Esophagus (tissue), 2 donors: ENCODE results near the gene MDM4. TPM values are rescaled to one million over a fixed set of nuclear protein-coding genes. Genes with fewer than 3 reads are reported as not detected.
"Not testable (repeated sequence)": the region's sequence is repeated elsewhere in the genome, so short reads cannot be mapped to it uniquely, and the experiment has no call there.

Experiments
- H3K27ac ChIP-seq, 2 donors: one replicate each; pipeline ENCODE4 v1.5.1; 2013; ENCODE audit warnings: low read depth in 2 of 2, mild to moderate bottlenecking in 2 of 2, inconsistent platforms in 1 of 2, low read length in 1 of 2, moderate library complexity in 1 of 2
- H3K27me3 ChIP-seq, 2 donors: one replicate each; pipeline ENCODE4 v1.6.1; 2013; ENCODE audit warnings: low read length in 2 of 2, control low read depth in 1 of 2, mild to moderate bottlenecking in 1 of 2; ENCODE audit not compliant: insufficient read depth in 2 of 2, control insufficient read depth in 1 of 2
- H3K36me3 ChIP-seq, 2 donors: one replicate each; pipeline ENCODE4 v1.6.1; 2013; ENCODE audit warnings: low read length in 1 of 2; ENCODE audit not compliant: control insufficient read depth in 2 of 2, insufficient read depth in 2 of 2
- H3K4me1 ChIP-seq, 2 donors: one replicate each; pipeline ENCODE4 v1.6.1; 2013; ENCODE audit warnings: low read length in 1 of 2; ENCODE audit not compliant: control insufficient read depth in 2 of 2, insufficient read depth in 2 of 2
- H3K4me3 ChIP-seq, 2 donors: one replicate each; pipeline ENCODE4 v1.5.1; 2013; ENCODE audit warnings: low read length in 2 of 2, mild to moderate bottlenecking in 2 of 2, low read depth in 1 of 2, moderate library complexity in 1 of 2
- H3K9me3 ChIP-seq, 2 donors: one replicate each; pipeline ENCODE4 v1.6.1; 2013; ENCODE audit warnings: mild to moderate bottlenecking in 2 of 2, low read depth in 1 of 2, low read length in 1 of 2, moderate library complexity in 1 of 2; ENCODE audit not compliant: control insufficient read depth in 2 of 2, insufficient read depth in 1 of 2
- WGBS, 2 donors: extraction: QIAGEN DNeasy Blood & Tissue Kit; methylation state at CpG; one replicate each; pipeline ENCODE4 v1.1.7; 2013; 5-methylcytosine and 5-hydroxymethylcytosine counted together
- polyA plus RNA-seq, 2 donors: library from polyadenylated mRNA; stranded (reverse); fragments of 200-250 nt; gene quantifications; one replicate each; pipeline ENCODE4 v1.2.3, GENCODE V29; 2013
- donor health status: healthy with polysubstance abuse.
- donor health status: Bipolar disorder and iron deficiency.

Gene MDM4
- polyA plus RNA-seq, 2 donors, result 4.0 to 14.0 TPM

DNA sequence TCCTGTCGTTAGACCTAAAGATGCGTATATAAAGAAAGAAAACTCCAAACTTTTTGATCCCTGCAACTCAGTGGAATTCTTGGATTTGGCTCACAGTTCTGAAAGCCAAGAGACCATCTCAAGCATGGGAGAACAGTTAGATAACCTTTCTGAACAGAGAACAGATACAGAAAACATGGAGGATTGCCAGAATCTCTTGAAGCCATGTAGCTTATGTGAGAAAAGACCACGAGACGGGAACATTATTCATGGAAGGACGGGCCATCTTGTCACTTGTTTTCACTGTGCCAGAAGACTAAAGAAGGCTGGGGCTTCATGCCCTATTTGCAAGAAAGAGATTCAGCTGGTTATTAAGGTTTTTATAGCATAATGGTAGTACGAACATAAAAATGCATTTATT, 33.1 kb downstream of the MDM4 start:
- Histone ChIP-seq H3K36me3 (peaks cover 2 to 7% of the 10 kb centered on the region in 2 donors), H3K4me3 (no peak overlapping the region), H3K9me3 (no peaks in the 10 kb centered on the region), H3K27ac (no peak overlapping the region), H3K4me1 (no peaks in the 10 kb centered on the region), H3K27me3 (no peaks in the 10 kb centered on the region)
- 89% methylated on average over 6 of the region's 6 CpGs for WGBS, 2 donors

DNA sequence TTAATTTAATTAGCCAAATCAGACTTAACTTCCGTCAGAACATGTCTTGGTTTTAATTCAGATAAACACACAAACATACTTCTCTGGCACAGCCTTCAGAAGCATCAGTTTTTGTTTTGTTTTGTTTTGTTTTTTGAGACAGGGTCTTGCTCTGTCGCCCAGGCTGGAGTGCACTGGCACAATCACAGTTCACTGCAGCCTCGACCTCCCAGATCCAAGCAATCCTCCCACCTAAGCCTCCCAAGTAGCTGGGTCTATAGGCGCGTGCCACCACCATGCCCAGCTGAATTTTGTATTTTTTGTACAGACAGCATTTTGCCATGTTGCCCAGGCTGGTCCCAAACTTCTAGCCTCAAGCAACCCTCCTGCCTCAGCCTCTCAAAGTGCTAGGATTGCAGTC, 34.7 kb downstream of the MDM4 start:
- H3K27me3 ChIP-seq, result no peaks in the 10 kb centered on the region
- H3K27ac ChIP-seq, result no peak overlapping the region
- H3K36me3 ChIP-seq, result peaks cover 2 to 7% of the 10 kb centered on the region in 2 donors
- 86 to 88% methylated on average over 5 of the region's 5 CpGs for WGBS, 2 donors
- no peaks in the 10 kb centered on the region for H3K9me3 ChIP-seq
- no peaks in the 10 kb centered on the region for H3K4me1 ChIP-seq
- no peak overlapping the region for H3K4me3 ChIP-seq

DNA sequence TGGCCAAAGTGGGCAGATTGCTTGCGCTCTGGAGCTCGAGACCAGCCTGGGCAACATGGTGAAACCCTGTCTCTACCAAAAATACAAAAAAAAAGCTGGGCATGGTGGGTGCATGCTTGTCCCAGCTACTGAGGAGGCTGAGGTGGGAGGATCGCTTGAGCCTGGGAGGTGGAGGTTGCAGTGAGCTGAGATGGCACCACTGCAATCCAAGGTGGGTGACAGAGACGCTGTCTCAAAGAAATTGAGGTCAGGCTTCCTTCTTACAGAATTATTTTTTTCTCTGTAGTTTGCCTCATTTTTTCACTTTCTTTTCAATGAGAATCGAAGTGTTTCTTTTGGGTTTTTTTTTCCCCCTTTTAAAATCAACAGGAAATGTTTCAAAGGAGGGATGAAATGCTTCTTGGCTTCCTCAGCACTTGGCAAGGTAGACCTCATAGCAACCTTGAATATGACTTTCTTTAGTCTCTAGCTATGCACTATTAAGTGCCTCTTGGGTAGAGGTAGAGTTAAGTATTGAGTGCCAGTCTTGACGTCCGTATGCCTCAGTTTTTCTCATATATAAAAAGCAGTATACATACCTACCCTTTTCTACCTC, 40.3 kb downstream of the MDM4 start:
- no peak overlapping the region for H3K4me3 ChIP-seq
- H3K4me1 ChIP-seq, result no peaks in the 10 kb centered on the region
- peaks cover 0 to 2% of the 10 kb centered on the region in 2 donors for H3K36me3 ChIP-seq
- no peaks in the 10 kb centered on the region for H3K27me3 ChIP-seq
- no peaks in the 10 kb centered on the region for H3K9me3 ChIP-seq
- 86 to 89% methylated on average over 7 of the region's 7 CpGs for WGBS, 2 donors
- H3K27ac ChIP-seq, result no peak overlapping the region

DNA sequence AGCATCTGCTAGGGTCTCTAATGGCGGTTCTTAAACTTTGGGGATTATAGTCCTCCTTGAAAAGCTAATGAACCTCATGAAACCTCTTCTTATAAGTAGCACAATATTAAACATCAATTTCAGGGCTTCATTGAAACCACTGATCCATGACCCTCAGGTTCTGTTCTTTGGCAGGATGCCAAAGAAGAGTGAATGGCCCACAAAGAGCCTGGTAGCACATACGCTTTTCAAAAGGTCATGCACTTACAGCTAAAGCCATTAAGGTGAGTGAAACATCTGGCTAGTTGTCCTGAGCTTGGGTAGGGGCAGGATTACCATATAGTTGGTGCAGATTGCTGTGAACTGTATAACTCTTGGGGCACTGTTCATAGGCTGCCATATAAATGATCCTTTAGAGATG, 42.3 kb downstream of the MDM4 start:
- H3K4me3 ChIP-seq, result no peak overlapping the region
- H3K9me3 ChIP-seq, result no peaks in the 10 kb centered on the region
- no peaks in the 10 kb centered on the region for H3K4me1 ChIP-seq
- H3K27ac ChIP-seq, result no peak overlapping the region
- H3K36me3 ChIP-seq, result peaks cover 0 to 2% of the 10 kb centered on the region in 2 donors
- 77 to 80% methylated on average over 2 of the region's 2 CpGs for WGBS, 2 donors
- no peaks in the 10 kb centered on the region for H3K27me3 ChIP-seq

DNA sequence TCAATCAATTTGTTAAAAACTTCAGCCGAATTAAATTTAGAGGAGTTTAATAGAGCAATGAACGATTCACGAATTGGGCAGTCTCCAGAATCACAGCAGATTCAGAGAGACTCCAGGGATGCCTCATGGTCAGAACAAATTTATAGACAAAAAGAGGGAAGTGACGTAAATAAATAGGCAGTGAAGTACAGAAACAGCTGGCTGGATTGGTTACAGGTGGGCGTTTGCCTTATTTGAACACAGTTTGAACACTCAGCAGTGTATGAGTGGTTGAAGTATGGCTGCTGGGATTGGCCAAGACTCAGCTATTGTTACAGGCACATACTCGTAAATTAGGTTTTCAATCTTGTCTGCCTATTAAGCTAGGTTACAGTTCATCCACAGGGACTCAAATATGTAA, 43.8 kb downstream of the MDM4 start:
- not testable (repeated sequence) for H3K36me3 ChIP-seq, H3K27me3 ChIP-seq, H3K4me1 ChIP-seq, H3K4me3 ChIP-seq, H3K27ac ChIP-seq, H3K9me3 ChIP-seq
- WGBS, 2 donors, result 85 to 86% methylated on average over 6 of the region's 6 CpGs

DNA sequence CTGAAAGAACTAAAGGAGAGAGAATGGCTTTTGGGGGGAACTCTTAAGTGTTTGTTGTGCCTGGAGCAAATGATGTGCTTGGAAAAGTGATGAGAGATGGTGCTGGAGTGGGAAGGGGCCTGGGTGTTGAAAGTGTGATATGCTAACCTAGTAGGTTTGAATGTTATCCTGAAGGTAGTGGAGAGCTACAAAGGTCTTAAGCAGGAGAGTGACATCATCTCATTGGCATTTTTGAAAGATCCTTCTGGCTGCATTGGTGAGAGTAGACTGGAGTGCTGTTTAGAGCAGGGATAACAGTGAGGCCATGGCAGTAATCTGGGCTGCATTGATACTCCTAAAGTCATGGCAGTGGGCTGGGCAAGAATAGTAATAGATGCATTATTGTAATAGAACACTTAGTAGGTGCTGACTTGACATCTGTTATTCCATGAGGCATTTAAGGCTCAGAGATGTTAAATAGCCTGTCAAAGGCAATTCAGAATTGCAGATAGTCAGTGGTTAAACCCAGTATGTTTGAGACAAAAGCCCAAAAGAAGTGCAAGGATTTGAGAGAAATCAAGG, 44.5 kb downstream of the MDM4 start:
- peaks cover 0 to 2% of the 10 kb centered on the region in 2 donors for H3K36me3 ChIP-seq
- no peaks in the 10 kb centered on the region for H3K4me1 ChIP-seq
- H3K4me3 ChIP-seq, result no peak overlapping the region
- no peaks in the 10 kb centered on the region for H3K27me3 ChIP-seq
- H3K9me3 ChIP-seq, result no peaks in the 10 kb centered on the region
- H3K27ac ChIP-seq, result no peak overlapping the region

DNA sequence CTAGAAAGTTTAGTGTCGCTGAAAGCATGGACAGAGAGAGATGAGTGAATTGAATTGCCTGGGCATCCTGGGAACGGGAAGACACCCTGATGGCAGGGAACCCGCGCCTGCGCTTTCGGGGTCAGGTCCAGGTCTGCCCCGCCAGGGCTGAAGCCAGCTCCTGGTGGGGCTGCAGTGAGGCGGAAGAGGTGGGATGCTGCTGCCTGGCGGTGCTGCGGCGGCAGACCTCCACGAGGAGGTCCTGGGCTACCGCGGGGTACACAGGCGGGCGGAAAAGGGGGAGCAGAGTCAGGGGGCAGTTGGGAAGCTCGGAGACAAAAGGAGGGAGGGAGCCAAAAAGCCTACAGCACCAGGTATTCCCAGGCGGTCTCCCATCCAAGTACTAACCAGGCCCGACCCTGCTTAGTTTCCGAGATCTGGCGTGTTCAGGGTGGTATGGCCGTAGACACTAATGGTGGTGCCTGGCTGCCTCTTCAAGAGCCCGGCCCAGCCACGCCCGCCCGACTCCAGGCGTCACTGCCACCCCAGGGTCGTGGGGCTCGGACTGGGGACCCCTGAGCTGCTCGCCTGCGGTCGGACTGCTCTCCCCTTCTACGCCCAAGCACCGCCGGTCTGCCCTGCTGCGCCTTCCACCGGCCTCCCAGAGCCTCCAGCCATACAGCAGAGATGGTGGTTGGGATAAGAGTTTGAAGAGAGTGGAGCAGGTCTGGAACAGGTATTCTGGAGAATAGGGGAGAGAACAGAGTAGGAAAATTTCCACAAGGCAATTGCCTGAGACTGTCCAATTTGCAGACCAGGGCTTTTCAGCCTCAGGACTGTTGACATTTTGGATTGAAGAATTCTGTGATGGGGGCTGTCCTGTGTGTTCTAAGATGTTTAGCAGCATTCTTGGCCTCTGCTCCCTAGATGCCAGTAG, 46.1 kb downstream of the MDM4 start:
- no peak overlapping the region for H3K27ac ChIP-seq
- WGBS, 2 donors, result 92 to 93% methylated on average over 35 to 37 of the region's 37 CpGs
- H3K4me3 ChIP-seq, result no peak overlapping the region
- no peaks in the 10 kb centered on the region for H3K36me3 ChIP-seq
- H3K27me3 ChIP-seq, result no peaks in the 10 kb centered on the region
- no peaks in the 10 kb centered on the region for H3K4me1 ChIP-seq
- H3K9me3 ChIP-seq, result no peaks in the 10 kb centered on the region

DNA sequence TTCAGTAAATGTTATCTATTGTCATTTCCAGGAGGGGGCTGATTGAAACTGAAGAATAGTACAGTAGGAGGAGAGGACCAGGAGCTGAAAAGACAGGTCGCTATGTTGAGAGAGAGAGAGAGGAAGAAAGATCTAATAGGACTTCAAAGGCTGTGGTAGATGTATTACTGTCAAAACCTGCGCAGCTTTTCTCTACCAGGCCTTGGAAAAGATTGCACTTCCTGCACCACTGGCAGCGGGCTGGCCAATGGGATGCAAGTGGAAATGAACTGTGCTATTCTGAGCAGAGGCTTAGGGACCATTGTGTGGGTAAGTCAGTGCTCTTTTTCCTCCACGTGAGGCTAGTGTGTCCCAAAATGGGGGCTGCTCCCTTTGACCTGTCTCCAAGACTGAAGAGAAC, 47.1 kb downstream of the MDM4 start:
- WGBS, 2 donors, result 80 to 86% methylated on average over 4 of the region's 4 CpGs
- no peaks in the 10 kb centered on the region for H3K36me3 ChIP-seq
- H3K9me3 ChIP-seq, result no peaks in the 10 kb centered on the region
- no peak overlapping the region for H3K4me3 ChIP-seq
- no peaks in the 10 kb centered on the region for H3K4me1 ChIP-seq
- no peak overlapping the region for H3K27ac ChIP-seq
- H3K27me3 ChIP-seq, result no peaks in the 10 kb centered on the region

DNA sequence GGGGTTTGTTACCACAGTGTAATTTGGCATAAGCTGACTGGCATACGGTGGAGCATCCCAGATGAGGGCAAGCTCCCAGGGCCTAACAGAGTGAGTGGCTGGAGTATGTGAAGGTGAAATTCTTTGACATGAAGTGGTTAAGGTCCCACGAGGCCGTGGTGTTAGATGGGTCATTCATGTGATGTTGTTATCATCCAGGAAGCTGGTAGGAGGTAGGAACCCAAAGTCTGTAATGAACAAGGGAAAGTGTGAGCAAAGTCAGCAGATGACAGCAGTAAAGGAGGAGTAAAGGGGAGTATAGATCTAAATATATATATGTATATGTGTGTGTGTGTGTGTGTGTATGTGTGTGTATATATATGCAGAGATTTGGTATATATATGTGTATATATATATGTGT, 47.6 kb downstream of the MDM4 start:
- Histone ChIP-seq H3K36me3 (no peaks in the 10 kb centered on the region), H3K4me1 (no peaks in the 10 kb centered on the region), H3K27ac (no peak overlapping the region), H3K4me3 (no peak overlapping the region), H3K27me3 (no peaks in the 10 kb centered on the region), H3K9me3 (no peaks in the 10 kb centered on the region)
- WGBS, 2 donors, result 70 to 72% methylated on average over 3 of the region's 3 CpGs
